HepG2 (cell line): ENCODE results near the gene CYP4A22. TPM values are rescaled to one million over a fixed set of nuclear protein-coding genes. Genes with fewer than 3 reads are reported as not detected.
"Not testable (repeated sequence)": the region's sequence is repeated elsewhere in the genome, so short reads cannot be mapped to it uniquely, and the experiment has no call there.

Experiments
- ATAC-seq: fragments of 200-7000 bp; cut with Tn5 transposase; 3 replicates; pipeline ENCODE4 v1.9.1; 2020; ENCODE audit warnings: mild to moderate bottlenecking, moderate library complexity
- BruUV-seq: library from RNA; stranded (reverse); fragments of 400-500 nt; replicated peaks from 2 replicates; lab custom pipeline; 2021; lab: Mats Ljungman, UMichigan
- CTCF ChIA-PET: fragments of 300-600 bp; formaldehyde crosslinking; extraction: SDS; loops from one replicate; lab custom pipeline; 2021; ENCODE audit warnings: low total read pairs, inconsistent platforms, low intra/inter-chr PET ratio; lab: Yijun Ruan, JAX
- POLR2A ChIA-PET: fragments of 350-600 bp; sonication (Branson Sonifier 250); formaldehyde crosslinking; loops from one replicate; lab custom pipeline; 2020; ENCODE audit warnings: antibody characterized with exemption, inconsistent platforms; lab: Yijun Ruan, JAX
- DNase-seq: peaks from one replicate; pipeline ENCODE4 v3.0.0-alpha.2; 2015; ENCODE audit warnings: low spot score
- FAIRE-seq: peaks from 3 replicates; lab custom pipeline; 2011; peaks lifted over from hg19 to GRCh38; lab: Jason Lieb, UNC
- H2AFZ ChIP-seq: one replicate; pipeline ENCODE4 v1.6.1; 2011; ENCODE audit warnings: low read length, inconsistent platforms
- H3K27ac ChIP-seq: fragments of 300-600 bp; 3 replicates; pipeline ENCODE4 v1.8.0; 2011; ENCODE audit warnings: mixed run types, mild to moderate bottlenecking, mixed read lengths, low read length, inconsistent platforms; ENCODE audit not compliant: insufficient read depth; ENCODE audit errors: extremely low read length
- H3K27me3 ChIP-seq, 2 experiments: fragments of 200-600 bp in 1 of 2; 2 replicates in 1 of 2; 3 replicates in 1 of 2; pipeline versions ENCODE4 v1.6.0 to v1.8.0; 2011; ENCODE audit warnings: low read length in 2 of 2, mild to moderate bottlenecking in 2 of 2, moderate library complexity in 2 of 2, inconsistent platforms in 1 of 2; ENCODE audit not compliant: insufficient read depth in 2 of 2, control insufficient read depth in 1 of 2
- H3K36me3 ChIP-seq, 2 experiments: fragments of 200-600 bp in 1 of 2; replicated peaks in 1 of 2; 2 replicates in 1 of 2; 3 replicates in 1 of 2; pipeline versions ENCODE4 v1.5.1 to v1.8.0; 2011; ENCODE audit warnings: low read length in 2 of 2, inconsistent platforms in 1 of 2; ENCODE audit not compliant: insufficient read depth in 2 of 2, control insufficient read depth in 1 of 2
- H3K4me1 ChIP-seq: 2 replicates; pipeline ENCODE4 v1.5.1; 2012; ENCODE audit warnings: low read length, inconsistent platforms; ENCODE audit not compliant: insufficient read depth
- H3K4me2 ChIP-seq: 2 replicates; pipeline ENCODE4 v1.6.0; 2011; ENCODE audit warnings: low read depth, low read length, inconsistent platforms
- H3K4me3 ChIP-seq, 3 experiments: fragments of 200-600 bp in 1 of 3; sonication (generic), shearing (Covaris generic) in 1 of 3; replicated peaks in 1 of 3; 2 replicates each; pipeline ENCODE4 v1.5.1; 2011 to 2016; ENCODE audit warnings: low read length in 3 of 3, inconsistent platforms in 2 of 3, low read depth in 2 of 3, mild to moderate bottlenecking in 2 of 3, control low read depth in 1 of 3, mixed read lengths in 1 of 3; ENCODE audit not compliant: insufficient read depth in 1 of 3
- H3K79me2 ChIP-seq: one replicate; pipeline ENCODE4 v1.6.1; 2011; ENCODE audit warnings: low read length, inconsistent platforms; ENCODE audit not compliant: insufficient read depth
- H3K9ac ChIP-seq: 2 replicates; pipeline ENCODE4 v1.6.0; 2011; ENCODE audit warnings: mild to moderate bottlenecking, low read depth, low read length, inconsistent platforms; ENCODE audit not compliant: insufficient read depth
- H3K9me3 ChIP-seq: 2 replicates; pipeline ENCODE4 v1.5.1; 2012; ENCODE audit warnings: mild to moderate bottlenecking, low read length
- H4K20me1 ChIP-seq: 2 replicates; pipeline ENCODE4 v1.6.0; 2011; ENCODE audit warnings: inconsistent platforms, mild to moderate bottlenecking, low read length, moderate library complexity; ENCODE audit not compliant: insufficient read depth
- ATF7 ChIP-seq, 2 experiments: fragments of 450-650 bp in 1 of 2; sonication (generic) in 1 of 2; formaldehyde crosslinking in 1 of 2; IDR thresholded peaks; 2 replicates each; pipeline versions ENCODE4 v1.4.0 to v1.6.1; 2016 to 2020; ENCODE audit warnings: antibody characterized with exemption in 1 of 2, mild to moderate bottlenecking in 1 of 2, missing genetic modification reagents in 1 of 2
- CREB1 ChIP-seq, 2 experiments: fragments of 450-650 bp in 1 of 2; IDR thresholded peaks; 2 replicates each; pipeline ENCODE4 v1.6.1; 2016 to 2017; ENCODE audit warnings: control low read depth in 1 of 2, mild to moderate bottlenecking in 1 of 2, missing compliant biosample characterization in 1 of 2, missing genetic modification characterization in 1 of 2
- FOXA3 ChIP-seq: IDR thresholded peaks from 2 replicates; pipeline ENCODE4 v1.6.1; 2016; ENCODE audit warnings: missing genetic modification reagents, missing compliant biosample characterization
- ZKSCAN5 ChIP-seq: sonication (generic); formaldehyde crosslinking; IDR thresholded peaks from 2 replicates; pipeline ENCODE4 v1.5.1; 2020; ENCODE audit warnings: mild to moderate bottlenecking, missing genetic modification reagents
- WGBS: methylation state at CpG from one replicate; pipeline ENCODE4 v1.1.6; 2017; ENCODE audit warnings: low lambda C conversion rate; 5-methylcytosine and 5-hydroxymethylcytosine counted together
- in situ Hi-C: cut with HindIII; loops from 2 replicates; pipeline ENCODE4 v1.10.0; 2017; ENCODE audit warnings: low pct_unique_long_range_greater_than_20kb; ENCODE audit not compliant: extremely low pct_ligation_motif_present
- intact Hi-C: fragments of 100-400 bp; cut with micrococcal nuclease; formaldehyde crosslinking; loops from one replicate; pipeline ENCODE4 v1.10.0; 2022; ENCODE audit not compliant: unreplicated experiment
- polyA plus RNA-seq, 8 experiments: library from polyadenylated mRNA; depleted of rRNA in 3 of 8; stranded (reverse) in 7 of 8; unstranded in 1 of 8; fragments of >200 nt; fragmentation: Illumina TruSeq in 4 of 8; extraction: Trizol in 4 of 8; gene quantifications; 2 replicates each; pipeline versions ENCODE4 v1.2.1 to v1.2.3, GENCODE V29; 2011 to 2016; ENCODE audit warnings: low read depth in 4 of 8, missing spikeins in 1 of 8, mixed read lengths in 1 of 8; ENCODE audit not compliant: insufficient read depth in 1 of 8
- total RNA-seq, 5 experiments: library from RNA; depleted of rRNA; stranded (reverse); fragments of >200 nt; fragmentation: Illumina TruSeq; extraction: Trizol; gene quantifications; 2 replicates each; pipeline ENCODE4 v1.2.3, GENCODE V29; 2016; ENCODE audit warnings: low read depth in 1 of 5

Gene CYP4A22
- total and polyA plus RNA-seq, 2 of the 13 experiments (the other 11 are each of a cell fraction or from before 2014, with no cell fraction given) = not detected

GRCh38 chr1:47132665-47133064 is 4.6 kb upstream of the CYP4A22 start:
- POLR2A ChIA-PET; H3K9ac ChIP-seq; intact Hi-C loops; H3K9me3 ChIP-seq; BruUV-seq; CTCF ChIA-PET; H4K20me1 ChIP-seq; H3K36me3 ChIP-seq; FAIRE-seq; DNase-seq; ATAC-seq; H3K27me3 ChIP-seq; H3K4me3 ChIP-seq; H2AFZ ChIP-seq; H3K27ac ChIP-seq; H3K4me2 ChIP-seq; H3K79me2 ChIP-seq; TF ChIP-seq CREB1, ATF7 (CRISPR knock-in tag; IDR thresholded peaks at IDR 0.05): not testable (repeated sequence)
- peaks cover 18% of the 10 kb centered on the region for H3K4me1 ChIP-seq
- 79% methylated on average over 3 of the region's 3 CpGs for WGBS
- peak; percentile 61 for TF ChIP-seq CREB1 (IDR thresholded peaks at IDR 0.05)
- TF ChIP-seq ATF7 (IDR thresholded peaks at IDR 0.05) = peak; percentile 15; the same call in 1 of the 2 replicates
- in situ Hi-C loops = loop anchor here (25.0 kb wide), 1 partner anchor 195 kb away; the partner anchor contains the start of gene CYP4A11

GRCh38 chr1:47137925-47138615 is 829 bp downstream of the CYP4A22 start:
- Histone ChIP-seq H3K9me3 (no peaks in the 10 kb centered on the region), H3K4me2 (no peak overlapping the region), H3K27me3 (no peaks in the 10 kb centered on the region; a peak in 2 of 5 replicates), H2AFZ (no peak overlapping the region), H3K9ac (no peak overlapping the region), H3K36me3 (no peaks in the 10 kb centered on the region), H3K4me1 (no peaks in the 10 kb centered on the region), H3K79me2 (no peaks in the 10 kb centered on the region), H3K27ac (no peak overlapping the region), H4K20me1 (no peaks in the 10 kb centered on the region), H3K4me3 (no peak overlapping the region)
- 43% methylated on average over 3 of the region's 5 CpGs for WGBS
- DNase-seq (no peak), ATAC-seq (peak; percentile 62), FAIRE-seq (no peak)
- POLR2A ChIA-PET = no interaction called here
- intact Hi-C loops = no loop called here
- TF ChIP-seq FOXA3 (no peak), ZKSCAN5 (peak; percentile 57; the same call in 1 of the 2 replicates)
- CTCF ChIA-PET = no interaction called here
- in situ Hi-C loops = loop anchor here (25.0 kb wide), 1 partner anchor 201 kb away; the partner anchor contains the start of gene CYP4A11
- no TSS peak for BruUV-seq

- H3K4me2 ChIP-seq, FAIRE-seq, ATAC-seq, DNase-seq, H3K79me2 ChIP-seq, H3K9me3 ChIP-seq, H3K4me1 ChIP-seq, BruUV-seq, H3K36me3 ChIP-seq, H3K4me3 ChIP-seq, H2AFZ ChIP-seq, POLR2A ChIA-PET, H3K27ac ChIP-seq, H3K9ac ChIP-seq, CTCF ChIA-PET, H4K20me1 ChIP-seq, H3K27me3 ChIP-seq: not testable (repeated sequence)
- in situ Hi-C loops (loop anchor here (25.0 kb wide), 1 partner anchor 203 kb away; the partner anchor contains the start of gene CYP4A11), intact Hi-C loops (loop anchor here (10.0 kb wide), 1 partner anchor 206 kb away; no protein-coding TSS in a partner anchor)
- 16% methylated on average over 3 of the region's 3 CpGs for WGBS
These were observed 3.1 kb downstream of the CYP4A22 start for GRCh38 chr1:47140358-47140757.
